SKM-1 treated with dmso at 0.1 percent for 144 hours (cell line): Measurements from ENCODE around the gene AGBL4.

Experiments
- DNase-seq: peaks from one replicate; lab custom pipeline; 2025; ENCODE audit not compliant: unreplicated experiment; lab: John Stamatoyannopoulos, UW

The AGBL4 gene

DNA sequence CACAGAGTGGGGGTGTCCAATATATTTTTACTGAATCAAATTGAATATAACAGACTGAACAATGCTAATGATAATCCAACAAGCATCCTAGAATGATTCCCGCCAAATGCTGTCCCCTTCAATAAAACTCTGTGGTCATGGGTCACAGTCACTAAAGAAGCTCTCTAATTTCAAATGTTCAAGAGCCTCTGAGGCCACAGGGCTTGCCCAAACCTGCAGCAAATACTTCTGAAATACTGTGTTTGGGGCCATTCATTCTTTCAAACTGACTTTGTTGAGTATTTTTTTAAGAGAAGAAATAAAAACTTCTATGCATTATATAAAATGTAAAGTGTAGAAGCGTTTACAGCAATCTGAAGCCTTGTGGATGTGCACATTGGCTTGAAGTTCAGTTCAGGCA is 1239.5 kb downstream of the AGBL4 start:
- DNase-seq: no peak

DNA sequence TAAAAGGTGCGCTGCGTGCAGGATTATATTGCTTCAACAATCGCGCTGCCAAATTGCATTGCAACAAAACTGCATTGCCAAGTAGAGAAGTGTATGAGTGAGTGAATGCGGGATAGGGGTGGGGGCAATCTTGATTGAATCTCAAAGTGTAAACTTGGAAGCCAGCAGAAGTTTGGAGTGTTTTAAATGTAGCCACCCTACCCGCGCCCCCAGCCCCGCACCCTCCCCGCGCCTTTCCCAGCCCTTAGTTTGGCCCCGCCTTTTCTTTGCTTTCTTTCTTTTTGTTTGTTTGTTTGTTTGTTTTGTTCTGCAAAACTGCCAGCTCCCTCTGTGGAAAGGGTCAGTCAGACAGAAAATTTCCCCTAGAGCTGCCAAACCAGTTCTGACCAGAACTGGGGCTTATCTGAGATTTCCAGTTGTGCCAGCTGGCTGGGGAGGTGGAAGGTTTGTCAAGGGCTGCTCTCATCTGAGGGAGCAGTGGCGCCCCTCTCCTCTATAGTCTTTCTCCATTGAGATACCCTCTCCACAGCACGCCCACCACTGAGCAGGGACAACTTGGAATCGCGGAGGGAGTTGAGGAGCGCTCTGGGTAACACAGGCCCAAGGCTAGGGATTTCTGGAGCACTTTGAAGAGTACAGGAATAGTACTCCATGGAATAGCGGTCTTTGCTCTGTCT is 1246.4 kb downstream of the AGBL4 start:
- no peak for DNase-seq

DNA sequence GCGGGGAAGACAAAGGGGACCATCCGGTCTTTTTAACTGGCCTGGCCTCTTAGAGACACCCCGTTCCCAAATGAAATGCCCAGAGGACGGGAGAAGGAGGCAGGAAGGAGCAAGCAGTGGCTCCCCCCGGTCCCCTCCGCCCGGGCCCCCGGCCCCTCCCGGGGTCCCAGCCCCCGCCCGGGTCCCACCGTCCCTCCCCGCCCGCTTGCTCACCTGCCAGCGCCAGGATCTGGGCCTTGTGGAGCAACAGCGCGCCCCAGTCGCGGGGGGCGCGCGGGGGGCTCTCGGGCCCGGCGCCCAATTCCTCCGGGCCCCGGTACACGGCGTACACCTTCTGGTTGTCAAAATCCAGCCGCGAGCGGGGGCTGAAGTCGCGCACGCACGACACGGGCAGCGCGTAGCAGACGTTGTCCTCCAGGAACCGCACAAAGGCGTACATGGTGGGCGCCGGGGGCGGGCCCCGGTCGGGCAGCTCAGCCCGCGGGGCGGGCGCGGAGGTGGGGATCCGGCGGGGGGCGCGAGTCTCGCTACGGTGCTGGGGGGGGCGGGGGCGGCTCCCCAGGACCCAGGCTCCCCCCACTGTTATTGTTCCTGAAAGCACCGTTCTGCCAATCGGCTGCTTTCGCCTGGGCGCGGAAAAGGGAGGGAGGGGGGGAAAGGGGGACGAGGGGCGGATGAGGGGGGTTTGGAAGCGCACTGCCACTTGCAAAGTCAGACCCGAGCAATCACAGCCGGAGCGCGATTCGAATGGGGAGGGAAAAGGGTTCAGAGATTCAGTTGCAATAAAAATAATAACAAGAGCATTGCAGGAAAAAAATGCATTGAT is 1247.1 kb downstream of the AGBL4 start, which contains the start of gene BEND5:
TSS of gene BEND5 (minus strand) at position 499 of the 826 bp plus-strand sequence. CDS start at position 439, 60 bp downstream.
- DNase-seq: no peak

DNA sequence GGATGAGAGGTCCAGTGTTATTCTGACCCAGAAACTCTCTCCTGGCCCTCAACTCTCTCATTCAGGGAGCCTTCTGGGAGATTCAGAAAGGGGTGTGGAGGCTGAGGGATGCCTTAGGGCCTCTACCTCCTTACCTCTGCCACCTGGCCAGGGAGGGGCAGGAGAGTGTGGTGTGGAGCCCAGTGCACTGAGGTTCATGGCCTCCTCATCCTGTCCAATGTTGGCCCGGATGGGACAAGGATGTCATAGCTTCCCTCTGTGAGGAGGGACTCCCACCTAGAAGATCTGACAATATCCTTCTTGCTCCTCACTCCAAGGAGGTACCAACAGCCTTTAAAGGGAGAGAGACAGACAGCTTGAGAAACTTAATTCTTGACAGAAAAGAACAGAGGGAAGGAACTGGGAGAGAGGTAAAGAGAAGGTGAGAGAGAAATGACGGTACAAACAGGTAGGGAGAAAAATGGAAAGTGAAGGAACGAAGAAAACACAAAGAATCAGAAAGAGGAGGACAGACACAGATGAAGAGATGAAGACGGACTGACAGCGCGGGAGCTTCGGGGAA is 1247.8 kb downstream of the AGBL4 start:
- no peak for DNase-seq

DNA sequence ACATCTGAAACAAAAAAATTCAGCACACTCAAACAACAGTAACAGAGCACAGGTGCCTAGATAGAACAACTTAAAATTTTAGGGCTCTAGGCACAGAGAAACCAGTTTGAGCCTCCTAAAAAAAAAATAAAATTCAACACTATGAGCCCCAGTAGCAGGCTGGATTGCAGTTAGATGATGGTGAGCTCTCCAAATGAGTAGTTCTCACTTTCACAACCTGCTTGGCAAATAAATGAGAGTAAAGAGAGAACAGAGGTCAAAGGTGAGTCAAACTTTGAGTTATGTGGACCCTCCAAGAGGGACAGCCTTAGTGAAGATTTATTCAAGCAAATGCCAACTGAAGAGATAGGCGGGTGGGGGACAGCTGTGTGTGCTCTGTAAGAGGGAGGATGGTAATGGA is 1250.6 kb downstream of the AGBL4 start:
- DNase-seq: no peak

DNA sequence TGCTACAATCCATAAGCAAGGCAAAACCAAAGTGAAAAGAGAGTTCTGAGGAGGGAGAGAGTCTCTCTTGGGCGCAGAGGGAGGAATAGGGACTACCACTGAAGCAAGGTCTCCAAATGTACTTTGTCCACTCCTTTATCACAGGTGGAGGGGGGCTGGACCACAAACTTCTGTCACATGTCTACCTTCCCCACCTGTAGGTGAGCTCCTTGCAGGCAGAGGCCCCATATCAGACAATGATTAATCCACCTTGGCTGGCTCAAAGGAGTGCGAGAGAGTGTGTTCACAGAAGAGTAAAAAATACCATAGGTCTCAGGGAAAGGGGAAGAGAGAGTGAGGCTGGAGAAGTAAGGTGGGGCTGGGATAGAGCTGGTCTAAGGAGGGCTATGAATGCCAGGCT is 1251.5 kb downstream of the AGBL4 start:
- DNase-seq: no peak

DNA sequence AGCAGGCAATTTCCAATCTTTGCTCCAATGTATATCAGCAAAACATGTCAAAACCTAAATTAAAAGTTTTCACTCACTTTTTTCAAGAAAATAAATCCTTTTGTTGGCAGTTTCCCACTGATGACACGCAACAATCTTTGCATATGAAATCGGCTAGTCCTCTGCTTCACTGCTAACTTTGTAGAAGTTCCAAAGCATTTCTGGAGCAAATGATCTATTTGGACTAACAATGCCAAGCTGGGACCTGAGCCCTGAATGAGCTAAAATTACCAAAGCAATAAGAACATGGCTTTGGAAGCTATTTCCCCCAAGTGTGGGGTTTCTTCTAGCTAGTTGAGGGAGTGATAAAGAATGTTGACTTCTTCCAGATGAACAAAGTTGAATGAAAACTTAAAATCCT is 1252.2 kb downstream of the AGBL4 start:
- DNase-seq: no peak

DNA sequence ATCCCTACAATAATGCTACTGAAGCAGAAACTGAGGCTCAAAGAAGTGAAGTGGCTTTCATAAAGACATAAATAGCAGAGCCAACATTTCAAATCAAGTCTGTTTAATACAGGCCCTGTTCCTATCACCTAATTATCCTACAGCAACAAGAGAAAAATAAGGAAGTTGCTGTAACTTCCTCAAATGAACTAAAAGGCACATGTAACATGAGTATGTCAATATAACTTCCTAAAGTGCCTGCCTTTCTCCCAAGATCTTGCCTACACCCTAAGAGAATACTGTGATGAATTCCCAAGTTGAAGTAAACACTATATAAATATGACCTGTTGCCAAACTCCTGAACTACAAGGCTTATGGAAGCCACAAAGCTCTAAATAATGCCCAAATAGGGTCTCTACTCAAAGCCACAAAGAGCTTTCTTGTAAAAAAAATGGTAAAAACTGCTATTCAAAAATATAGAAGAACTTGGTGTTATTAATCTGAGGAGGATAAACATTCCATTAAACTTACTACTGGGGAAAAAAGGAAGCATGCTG is 1255.7 kb downstream of the AGBL4 start:
- peak; percentile 61 for DNase-seq

DNA sequence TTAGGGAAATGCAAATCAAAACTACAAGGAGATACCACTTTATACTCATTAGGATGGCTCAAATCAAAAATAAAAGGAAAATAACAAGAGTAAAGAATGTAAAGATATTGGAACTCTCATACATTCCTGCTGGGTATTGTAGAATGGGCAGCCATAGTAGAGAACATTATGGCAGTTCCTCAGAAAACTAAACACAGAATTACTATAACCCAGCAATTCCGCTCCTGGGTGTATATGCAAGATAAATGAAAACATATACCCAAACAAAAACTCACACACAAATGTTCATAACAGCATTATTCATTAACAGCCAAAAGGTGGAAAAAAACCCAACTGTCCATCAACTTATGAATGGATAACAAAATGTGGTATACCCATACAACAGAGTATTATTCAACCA is 1258.4 kb downstream of the AGBL4 start:
- no peak for DNase-seq

DNA sequence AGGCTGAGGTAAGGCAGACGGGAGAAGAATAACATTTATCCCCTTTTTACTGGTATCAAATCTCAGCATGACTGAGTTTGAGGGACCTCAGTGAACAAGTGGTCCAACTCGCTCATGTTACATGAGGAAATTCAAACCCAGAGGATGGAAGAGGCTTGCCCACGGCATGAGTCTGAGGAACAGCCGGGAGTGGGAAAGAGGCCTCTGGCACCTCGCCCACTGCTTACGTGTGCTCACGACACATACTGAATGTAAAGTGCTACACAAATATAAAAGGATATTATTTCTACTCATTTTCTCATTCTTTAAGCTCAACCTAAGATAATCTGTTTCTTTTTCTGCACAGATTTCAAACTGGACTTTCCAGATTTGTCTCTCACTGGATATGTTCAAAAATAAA is 1261.8 kb downstream of the AGBL4 start:
- no peak for DNase-seq

DNA sequence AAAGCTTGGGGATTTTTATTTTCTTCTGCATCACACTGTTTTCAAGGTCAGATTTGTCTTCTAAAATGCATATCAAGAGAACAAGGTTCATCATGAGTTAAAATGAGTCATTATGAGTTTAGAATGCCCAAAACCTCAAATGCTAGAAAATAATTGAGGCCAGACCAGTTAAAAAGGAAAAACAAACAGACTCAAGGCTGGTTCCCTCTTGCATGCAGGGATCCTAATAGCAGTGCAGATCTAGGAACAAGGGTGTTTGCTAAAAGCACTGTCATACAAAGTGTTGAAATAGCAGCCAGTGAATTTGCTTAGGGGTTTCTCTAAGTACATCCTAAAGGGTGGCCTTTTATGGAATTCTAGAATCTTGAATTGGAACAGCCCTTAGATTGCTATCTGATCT is 1262.3 kb downstream of the AGBL4 start:
- DNase-seq: no peak

DNA sequence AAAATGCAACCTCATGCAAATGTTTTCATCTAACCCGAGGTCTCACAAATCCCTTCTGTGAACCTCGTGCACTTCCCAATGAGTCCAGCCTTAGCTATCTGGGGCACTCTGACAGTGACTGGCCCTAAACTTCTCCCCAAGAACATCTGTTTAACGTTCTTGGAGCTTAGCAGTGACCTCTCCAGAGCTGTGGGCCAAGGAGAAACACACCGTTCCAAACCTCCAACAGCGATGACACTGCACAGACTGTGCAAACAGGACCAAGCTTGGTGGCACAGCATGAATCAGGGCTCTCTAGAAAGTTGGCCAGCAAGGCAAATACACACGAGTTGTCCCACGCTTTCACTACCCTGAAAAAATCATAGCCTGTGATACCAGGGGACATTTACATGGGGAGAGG is 1262.9 kb downstream of the AGBL4 start:
- no peak for DNase-seq

DNA sequence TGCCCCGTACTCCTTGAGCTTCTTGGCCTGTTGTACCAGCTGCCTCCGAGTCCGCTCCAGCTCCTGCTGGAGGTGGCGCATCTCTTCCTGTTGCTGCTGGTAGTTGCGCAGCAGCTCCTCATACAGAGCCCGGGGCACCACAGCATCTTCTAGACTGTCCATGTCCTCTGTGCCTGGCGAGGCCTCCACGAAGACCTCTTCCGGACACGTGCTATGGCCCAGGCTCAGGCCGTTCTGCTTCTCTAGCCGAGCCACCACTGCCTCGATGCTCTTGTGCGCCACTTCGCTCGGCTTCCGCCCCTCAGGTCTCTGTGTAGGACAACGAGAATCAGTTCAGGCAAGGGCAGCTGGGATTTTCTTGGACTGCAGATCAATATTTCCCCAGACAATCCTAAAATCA is 1264.8 kb downstream of the AGBL4 start:
- DNase-seq: no peak

DNA sequence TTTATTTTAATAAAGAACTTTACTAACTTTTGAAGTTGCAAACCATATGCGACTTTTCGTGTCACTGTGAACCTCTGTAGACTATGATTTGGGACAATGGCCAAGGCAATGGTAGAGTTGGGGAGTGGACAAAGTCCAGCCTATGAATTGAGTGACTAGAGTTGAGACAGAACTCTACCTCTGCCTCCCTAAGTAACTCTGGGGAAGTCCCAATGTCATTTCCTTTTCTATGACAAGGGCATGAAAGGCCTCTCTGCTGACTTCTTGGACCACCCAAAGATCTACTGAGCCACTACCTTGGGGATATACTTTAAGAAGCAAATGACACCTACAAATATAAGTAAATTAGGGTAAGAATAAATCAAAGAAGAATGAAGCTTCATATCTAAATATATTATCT is 1266.4 kb downstream of the AGBL4 start:
- DNase-seq: no peak

DNA sequence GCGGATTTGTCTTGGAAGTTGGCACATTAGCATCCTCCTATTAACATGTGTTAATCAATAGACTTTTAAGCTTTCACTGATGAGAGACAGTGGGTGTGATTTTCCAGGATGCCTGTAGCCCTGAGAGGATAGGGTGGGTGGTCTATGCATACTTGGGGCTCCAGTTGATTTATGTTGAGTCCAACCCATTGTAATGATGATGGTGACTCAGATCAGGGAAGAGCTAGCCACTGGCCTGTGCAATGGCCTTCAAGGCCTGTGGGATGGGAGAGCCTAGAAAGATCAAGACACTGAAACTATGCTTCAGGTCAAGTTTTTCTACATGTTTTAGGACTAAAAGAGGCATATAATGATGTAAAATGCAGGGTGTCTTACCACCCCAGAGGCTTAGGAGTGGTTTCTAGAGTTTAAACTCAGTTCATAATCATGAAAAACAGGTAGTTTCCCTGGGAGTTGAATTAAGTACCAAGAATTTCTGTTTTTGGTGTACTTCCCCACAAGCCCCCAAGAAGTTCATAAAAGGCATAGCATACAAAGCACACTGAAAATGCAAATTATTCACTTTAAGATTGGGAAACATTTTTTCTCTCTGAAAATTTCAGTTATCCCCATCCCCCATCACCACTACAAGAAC is 1267.0 kb downstream of the AGBL4 start:
- no peak for DNase-seq

DNA sequence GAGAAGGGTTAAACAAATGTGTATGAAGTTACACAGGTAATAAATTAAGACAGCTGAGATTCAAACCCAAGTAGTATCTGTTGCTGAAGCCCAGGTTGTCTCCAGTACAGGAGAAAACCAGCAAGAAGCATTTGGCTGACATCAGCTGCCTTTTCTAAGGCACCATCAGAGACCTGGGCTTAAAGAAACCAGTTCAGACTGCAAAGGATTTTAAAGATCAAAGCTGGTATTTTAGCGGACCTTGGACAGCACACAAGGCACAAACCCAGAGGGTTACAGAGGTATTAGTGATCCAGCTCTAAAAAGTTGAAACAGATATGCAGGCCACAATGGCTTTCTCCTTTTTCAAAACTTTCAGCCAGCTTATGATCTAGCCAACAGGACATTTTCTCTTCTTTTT is 1270.5 kb downstream of the AGBL4 start:
- no peak for DNase-seq

DNA sequence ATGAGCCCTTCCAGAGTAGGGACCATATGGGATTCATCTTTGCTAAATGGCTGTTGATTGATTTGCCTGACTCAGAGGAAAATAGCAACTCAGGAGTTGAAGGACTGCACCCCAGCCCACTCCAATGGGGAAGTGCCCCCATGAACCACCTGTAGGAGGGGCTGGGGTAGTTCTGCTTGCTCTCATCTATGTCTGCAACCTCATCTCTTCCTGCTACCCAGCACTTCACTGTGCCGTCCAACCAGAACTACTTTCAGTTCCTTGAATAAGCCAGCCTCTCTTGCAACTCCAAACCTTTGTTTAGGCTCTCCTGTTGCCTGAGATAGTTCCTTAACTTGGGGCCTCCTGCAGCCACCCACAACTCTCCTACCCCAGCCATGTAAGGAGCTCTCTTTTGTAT is 1273.6 kb downstream of the AGBL4 start:
- DNase-seq: peak; percentile 55

DNA sequence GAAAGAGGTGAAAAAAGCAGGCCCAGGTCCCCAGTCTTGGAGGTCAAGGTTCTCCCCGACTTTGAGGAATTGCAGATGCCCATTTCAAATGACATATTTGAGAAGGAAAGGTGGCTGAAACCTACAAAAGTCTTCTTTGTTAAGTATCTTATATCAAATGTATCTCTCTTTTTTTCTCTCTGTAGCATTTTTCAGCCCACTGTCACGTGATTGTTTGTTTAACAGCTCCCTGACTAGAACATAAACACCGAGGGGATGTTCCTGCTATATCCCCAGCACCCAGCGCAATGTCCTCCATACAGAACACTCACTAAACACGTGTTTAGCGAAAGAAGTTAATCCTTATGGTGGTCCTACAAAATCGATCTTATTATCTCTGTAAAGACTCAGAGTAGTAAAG is 1274.7 kb downstream of the AGBL4 start:
- no peak for DNase-seq

DNA sequence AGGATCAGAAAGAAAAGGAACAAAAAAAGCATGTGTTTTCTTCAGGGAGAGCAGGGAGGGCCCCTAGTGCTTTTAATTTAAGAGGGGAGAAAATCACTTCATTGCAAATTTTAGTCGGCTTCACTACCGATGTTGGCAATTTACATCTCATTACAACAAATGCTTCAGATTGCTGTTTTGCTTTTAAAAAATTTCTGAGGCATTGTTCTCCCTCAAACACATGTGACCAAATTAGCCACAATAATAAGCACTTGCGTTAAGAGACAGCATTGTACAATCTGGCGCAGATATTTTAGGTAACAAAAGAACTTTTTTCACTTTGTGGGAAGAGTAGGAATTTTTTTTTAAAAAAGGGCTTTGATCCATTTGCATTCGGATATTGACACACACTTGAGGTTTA is 1276.8 kb downstream of the AGBL4 start:
- no peak for DNase-seq

DNA sequence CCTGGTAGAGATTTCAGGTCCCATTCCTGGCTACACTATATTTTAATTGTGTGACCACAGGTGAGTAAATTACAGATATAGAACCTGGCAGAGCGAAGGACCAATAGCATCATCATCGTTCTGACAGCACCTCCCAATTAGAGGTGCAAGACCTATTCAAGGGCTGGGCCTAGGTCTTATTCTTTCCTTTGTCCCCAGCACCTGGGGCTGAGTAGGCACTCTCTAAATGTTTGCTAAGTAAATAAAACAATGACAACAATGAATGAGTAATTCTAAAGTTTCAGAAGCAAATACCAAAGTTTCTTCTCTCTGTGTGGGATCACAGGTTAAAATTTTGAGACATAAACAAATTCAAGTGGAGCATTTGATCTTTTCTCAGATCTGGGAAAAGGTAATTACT is 1279.7 kb downstream of the AGBL4 start:
- DNase-seq: no peak

DNA sequence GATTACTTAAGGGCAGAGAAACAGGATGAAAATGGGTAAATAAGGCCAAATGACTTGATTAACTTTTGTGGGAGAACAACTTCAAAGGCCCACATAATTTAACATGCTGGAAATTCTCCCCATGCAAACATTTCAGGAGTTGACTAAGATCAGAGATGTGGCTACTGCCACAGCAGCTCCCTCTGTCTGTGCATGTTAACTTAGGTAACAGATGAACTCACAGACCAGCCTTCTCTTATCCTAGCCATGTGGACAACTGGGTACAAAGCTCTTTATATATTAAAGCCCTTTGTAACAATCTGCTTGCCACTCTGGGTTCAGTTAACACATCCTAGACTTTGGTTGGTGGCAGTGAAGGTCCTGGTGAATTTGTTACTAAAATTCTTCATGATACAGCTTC is 1280.3 kb downstream of the AGBL4 start:
- no peak for DNase-seq

DNA sequence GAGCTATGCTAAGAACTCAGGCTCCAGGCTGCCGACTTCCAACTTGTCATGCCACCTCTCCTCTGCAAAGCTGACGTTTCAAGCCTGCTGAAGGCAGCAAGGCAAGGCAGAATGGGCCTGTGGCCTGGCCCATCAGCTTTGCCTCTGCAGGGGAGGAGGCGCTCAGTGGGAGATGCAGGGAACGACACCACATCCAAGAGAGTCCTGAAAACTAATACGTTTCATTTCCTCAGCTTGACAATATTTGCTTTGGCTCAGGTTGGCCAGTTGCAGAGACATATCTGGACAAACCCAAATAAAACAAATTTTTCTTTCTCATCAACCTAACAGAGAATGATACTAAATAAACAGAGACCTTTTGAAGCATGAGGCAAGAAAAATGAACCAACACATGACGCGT is 1282.4 kb downstream of the AGBL4 start:
- DNase-seq: no peak
